Fibroblast of skin of left quadriceps (primary cell): ENCODE results near the gene DMXL1.

ENCODE experiments used
- DNase-seq, 2 experiments: peaks; one replicate each; pipeline ENCODE4 v3.0.0-alpha.2; 2013; ENCODE audit warnings: low read depth in 2 of 2

Gene DMXL1

DNA sequence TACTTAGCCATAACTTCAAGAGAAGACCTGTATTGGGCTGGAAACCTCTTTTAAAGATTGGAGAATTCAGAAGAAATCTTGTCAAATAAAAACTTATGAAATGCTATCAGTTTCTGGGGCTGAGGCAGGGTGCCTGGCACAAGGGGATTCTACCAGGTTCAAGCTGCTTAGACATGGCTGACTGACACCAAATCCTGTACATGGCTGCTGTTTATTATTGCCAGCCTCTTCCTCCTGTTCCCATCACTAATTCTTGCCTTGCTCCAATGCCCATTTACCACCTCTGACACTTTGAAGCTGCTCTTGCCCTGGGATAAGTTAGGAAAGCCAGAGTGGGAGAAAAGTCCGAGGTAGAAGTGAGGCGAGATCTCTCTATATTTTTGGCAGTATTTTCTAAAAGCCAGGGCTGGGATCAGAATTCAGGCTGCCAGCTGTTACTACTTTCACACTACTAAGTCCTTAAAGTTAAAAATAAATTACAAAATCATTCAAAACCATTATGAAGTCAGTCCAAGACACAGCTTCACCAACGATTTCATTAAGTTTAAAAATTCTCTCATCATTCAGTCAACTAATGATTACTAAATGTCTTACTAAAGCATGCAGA, 218.7 kb downstream of the DMXL1 start:
- DNase-seq: no peak

DNA sequence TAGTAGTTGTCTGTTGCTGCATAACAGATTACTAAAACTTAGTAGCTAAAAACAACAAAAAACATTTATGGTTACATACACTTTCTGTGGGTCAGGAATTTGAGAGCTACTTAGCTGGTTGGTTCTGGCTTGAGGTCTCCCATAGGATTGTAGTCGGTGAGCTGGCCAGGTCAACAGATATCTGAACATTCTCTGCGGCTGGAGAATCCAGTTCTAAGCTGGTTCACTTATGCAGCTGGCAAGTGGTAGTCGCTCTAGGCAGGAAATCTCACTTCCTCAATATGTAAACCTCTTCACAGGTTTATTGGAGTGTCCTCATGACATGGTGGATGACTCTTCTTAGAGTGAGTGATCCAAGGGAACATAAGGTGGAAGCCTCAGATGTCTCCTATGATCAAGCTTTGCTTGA, 219.3 kb downstream of the DMXL1 start:
- DNase-seq: no peak

DNA sequence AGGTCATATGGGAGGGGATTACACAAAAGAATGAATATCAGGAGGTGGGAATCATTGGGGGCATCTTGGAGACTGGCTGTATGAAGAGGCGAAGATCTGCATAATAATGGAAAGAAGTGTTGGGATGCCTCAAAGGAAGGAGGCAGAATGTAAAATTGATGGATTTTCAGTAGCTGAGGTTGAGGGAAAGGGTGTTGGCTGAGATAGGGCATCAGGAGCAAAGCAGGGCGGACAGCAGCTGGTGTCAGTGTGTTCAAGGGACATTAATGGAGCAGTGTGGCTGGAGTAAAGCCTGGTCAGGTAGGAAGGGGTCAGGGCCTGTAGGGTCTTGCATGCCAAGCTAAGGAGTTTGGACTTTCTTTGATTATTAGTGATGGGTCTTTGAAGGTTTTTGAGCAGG, 219.7 kb downstream of the DMXL1 start:
- DNase-seq: no peak

DNA sequence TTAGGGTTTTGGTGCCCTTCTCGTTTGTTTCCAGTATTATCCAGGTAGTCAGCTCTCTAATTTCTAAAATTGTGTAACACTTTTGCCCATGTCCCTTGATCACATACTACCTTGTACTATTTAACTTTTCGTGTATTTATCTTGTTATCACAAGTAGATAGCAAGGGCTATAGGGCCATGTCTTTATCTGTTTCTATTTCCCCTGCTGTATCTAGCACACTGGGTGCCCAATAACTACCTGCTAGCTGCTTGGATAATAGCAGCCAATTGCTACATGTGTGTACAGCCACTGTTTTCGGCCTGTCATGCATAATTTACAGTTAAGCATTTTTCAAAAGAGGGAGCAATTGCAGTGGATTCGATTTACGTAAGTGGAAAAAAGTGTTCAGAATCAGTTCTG, 220.2 kb downstream of the DMXL1 start:
- DNase-seq: no peak

DNA sequence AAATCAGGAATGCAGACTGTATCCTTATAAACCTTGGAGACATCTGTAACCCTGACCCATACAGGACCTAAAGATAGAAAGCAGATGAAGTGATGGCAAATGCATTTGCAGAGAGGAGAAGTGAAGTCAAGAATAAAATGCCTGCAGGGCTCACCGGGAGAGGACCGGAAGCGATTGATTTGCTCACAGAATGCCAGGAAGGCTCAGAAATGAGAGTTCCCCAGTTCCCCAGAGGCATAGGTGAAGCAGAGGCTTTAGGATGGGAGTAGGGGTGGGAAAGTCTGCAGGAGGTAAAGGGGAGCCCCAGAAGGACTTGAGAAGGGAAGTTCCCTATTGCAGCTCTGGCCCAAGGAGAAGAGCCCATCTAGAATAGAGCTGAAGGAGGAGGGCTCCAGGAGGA, 221.0 kb downstream of the DMXL1 start:
- no peak for DNase-seq

DNA sequence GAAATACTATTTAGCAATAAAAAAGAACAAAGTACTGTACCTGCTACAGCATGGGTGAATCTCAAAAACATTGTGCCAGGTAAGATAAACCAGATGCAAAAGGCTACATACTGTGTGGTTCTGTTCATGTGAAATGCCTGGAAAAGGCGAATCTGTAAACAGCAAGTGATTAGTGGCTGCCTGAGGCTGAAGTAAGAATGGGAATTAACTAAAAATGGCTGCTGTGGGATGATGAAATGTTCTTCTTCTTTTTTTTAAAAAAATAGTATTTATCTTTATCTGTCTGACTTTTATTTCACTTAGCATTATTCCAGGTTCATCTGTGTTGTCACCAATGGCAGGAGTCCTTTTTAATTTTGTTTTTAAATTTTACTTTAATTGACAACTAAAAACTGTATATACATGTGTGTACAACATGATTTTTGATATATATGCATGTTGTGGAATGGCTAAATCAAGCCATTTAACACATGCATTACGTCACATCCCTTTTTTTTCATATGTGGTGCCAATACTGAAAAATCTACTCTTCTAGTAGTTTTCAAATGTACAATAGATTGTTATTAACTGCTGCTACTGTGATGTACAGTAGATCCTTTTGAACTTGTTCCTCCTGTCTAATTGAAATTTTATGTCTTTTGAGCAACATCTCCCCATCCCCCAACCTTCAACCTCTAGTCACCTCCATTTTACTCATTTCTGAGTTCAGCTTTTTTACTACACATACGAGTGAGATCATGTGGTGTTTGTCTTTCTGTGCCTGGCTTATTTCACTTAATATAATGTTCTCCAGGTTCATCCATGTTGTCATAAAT, 222.0 kb downstream of the DMXL1 start:
- no peak for DNase-seq

DNA sequence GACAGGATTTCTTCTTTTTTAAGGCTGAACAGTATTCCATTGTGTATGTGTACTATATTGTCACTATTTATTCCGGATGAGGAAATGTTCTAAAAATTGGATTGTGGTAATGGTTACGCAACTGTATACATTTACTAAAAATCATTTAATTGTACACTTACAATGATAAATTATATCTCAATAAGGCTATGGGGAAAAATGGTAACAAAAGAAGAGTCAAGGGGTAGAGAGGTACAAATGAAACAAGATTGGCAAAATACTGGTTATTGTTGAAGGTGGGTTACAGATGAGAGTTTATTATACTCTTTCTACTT, 222.6 kb downstream of the DMXL1 start:
- DNase-seq: no peak
